SU-DHL-6 (cell line): ENCODE results near the gene ASH1L.

Source experiments
- H2AFZ ChIP-seq: fragments of 200-600 bp; sonication (generic); 2 replicates; pipeline ENCODE4 v1.6.1; 2014; ENCODE audit warnings: low read depth, mild to moderate bottlenecking, moderate library complexity, mixed read lengths, antibody characterized with exemption, low read length; ENCODE audit not compliant: severe bottlenecking
- H3F3A ChIP-seq: fragments of 200-600 bp; shearing (Covaris generic); 2 replicates; pipeline ENCODE4 v1.6.0; 2016; ENCODE audit warnings: antibody characterized with exemption, mild to moderate bottlenecking; ENCODE audit not compliant: insufficient read depth
- H3K27ac ChIP-seq: fragments of 200-600 bp; sonication (generic); 2 replicates; pipeline ENCODE4 v1.5.1; 2016; ENCODE audit warnings: low read depth, mild to moderate bottlenecking, low read length, moderate library complexity, mixed read lengths
- H3K27me3 ChIP-seq: fragments of 200-600 bp; sonication (generic), shearing (Covaris generic); 2 replicates; pipeline ENCODE4 v1.6.0; 2014; ENCODE audit warnings: mild to moderate bottlenecking, low read length
- H3K36me3 ChIP-seq: fragments of 200-600 bp; sonication (generic); 2 replicates; pipeline ENCODE4 v1.6.1; 2014; ENCODE audit warnings: mild to moderate bottlenecking, low read length, mixed read lengths
- H3K4me2 ChIP-seq: fragments of 300-600, 200-600 bp; shearing (Covaris generic), sonication (generic); 2 replicates; pipeline ENCODE4 v1.6.0; 2014; ENCODE audit warnings: low read length, low read depth, mild to moderate bottlenecking; ENCODE audit not compliant: poor library complexity, severe bottlenecking
- H3K4me3 ChIP-seq: fragments of 200-600 bp; sonication (generic); 2 replicates; pipeline ENCODE4 v1.5.1; 2014; ENCODE audit warnings: antibody characterized with exemption, low read length, mild to moderate bottlenecking, mixed read lengths; ENCODE audit not compliant: insufficient read depth, poor library complexity, severe bottlenecking
- H3K79me2 ChIP-seq: fragments of 200-600 bp; sonication (generic); 2 replicates; pipeline ENCODE4 v1.6.1; 2014; ENCODE audit warnings: mild to moderate bottlenecking, low read length, moderate library complexity; ENCODE audit not compliant: insufficient read depth
- H3K9ac ChIP-seq: fragments of 200-600 bp; sonication (generic); 2 replicates; pipeline ENCODE4 v1.7.0; 2014; ENCODE audit warnings: mild to moderate bottlenecking, low read length
- H3K9me2 ChIP-seq: fragments of 200-600 bp; sonication (generic); replicated peaks from 2 replicates; pipeline ENCODE4 v1.6.1; 2014; ENCODE audit warnings: low read length; ENCODE audit not compliant: insufficient read depth
- H3K9me3 ChIP-seq: fragments of 200-600 bp; sonication (generic); 2 replicates; pipeline ENCODE4 v1.6.1; 2014; ENCODE audit warnings: low read length, mixed read lengths; ENCODE audit not compliant: insufficient read depth
- H4K20me1 ChIP-seq: fragments of 200-600 bp; sonication (generic); 2 replicates; pipeline ENCODE4 v1.6.1; 2014; ENCODE audit warnings: low read depth, mild to moderate bottlenecking, antibody characterized with exemption, low read length, moderate library complexity, mixed read lengths
- CTCF ChIP-seq: fragments of 200-600 bp; sonication (generic); IDR thresholded peaks from one replicate; pipeline ENCODE4 v1.5.1; 2017; ENCODE audit warnings: antibody characterized with exemption, mild to moderate bottlenecking, low read length, moderate library complexity; ENCODE audit not compliant: insufficient read depth, poor library complexity, severe bottlenecking
- EZH2phosphoT487 ChIP-seq: fragments of 200-600 bp; sonication (generic), shearing (Covaris generic); conservative IDR thresholded peaks from 2 replicates; pipeline ENCODE4 v1.6.1; 2018; ENCODE audit warnings: mild to moderate bottlenecking, antibody characterized with exemption, low read length, moderate library complexity, mixed read lengths

Gene ASH1L

DNA sequence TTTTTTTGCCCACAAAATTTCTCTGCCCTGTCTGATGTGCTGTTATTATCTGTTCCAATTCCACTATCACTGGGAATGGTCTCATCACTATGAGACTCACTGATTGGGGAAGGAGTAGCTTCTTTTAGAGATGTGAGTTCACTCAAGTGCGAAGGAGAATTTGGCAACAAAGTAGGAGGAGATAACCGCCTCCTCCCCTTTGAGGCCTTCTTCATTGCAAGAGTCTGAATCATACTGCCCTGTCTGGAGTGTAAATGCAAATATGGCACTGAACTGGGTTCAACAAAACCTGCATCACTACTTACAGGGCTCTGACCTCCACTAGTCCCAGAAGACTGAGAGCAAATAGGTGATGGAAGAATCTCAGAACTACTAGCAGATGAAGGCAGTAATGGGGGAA is 83.4 kb downstream of the ASH1L start:
- H3F3A ChIP-seq, result no peaks in the 10 kb centered on the region
- no peaks in the 10 kb centered on the region for H3K9me2 ChIP-seq
- TF ChIP-seq EZH2phosphoT487, result no peak
- TF ChIP-seq CTCF, result no peak
- H3K79me2 ChIP-seq, result peaks cover 40% of the 10 kb centered on the region
- H3K9me3 ChIP-seq, result no peaks in the 10 kb centered on the region
- H3K9ac ChIP-seq, result no peak overlapping the region
- no peak overlapping the region for H3K27ac ChIP-seq
- no peaks in the 10 kb centered on the region for H3K27me3 ChIP-seq
- no peak overlapping the region for H3K4me3 ChIP-seq
- no peak overlapping the region for H2AFZ ChIP-seq
- peaks cover 5% of the 10 kb centered on the region; the same call in 1 of the 2 replicates for H4K20me1 ChIP-seq
- H3K36me3 ChIP-seq, result peaks cover 23% of the 10 kb centered on the region; the same call in 1 of the 2 replicates
- no peak overlapping the region for H3K4me2 ChIP-seq

DNA sequence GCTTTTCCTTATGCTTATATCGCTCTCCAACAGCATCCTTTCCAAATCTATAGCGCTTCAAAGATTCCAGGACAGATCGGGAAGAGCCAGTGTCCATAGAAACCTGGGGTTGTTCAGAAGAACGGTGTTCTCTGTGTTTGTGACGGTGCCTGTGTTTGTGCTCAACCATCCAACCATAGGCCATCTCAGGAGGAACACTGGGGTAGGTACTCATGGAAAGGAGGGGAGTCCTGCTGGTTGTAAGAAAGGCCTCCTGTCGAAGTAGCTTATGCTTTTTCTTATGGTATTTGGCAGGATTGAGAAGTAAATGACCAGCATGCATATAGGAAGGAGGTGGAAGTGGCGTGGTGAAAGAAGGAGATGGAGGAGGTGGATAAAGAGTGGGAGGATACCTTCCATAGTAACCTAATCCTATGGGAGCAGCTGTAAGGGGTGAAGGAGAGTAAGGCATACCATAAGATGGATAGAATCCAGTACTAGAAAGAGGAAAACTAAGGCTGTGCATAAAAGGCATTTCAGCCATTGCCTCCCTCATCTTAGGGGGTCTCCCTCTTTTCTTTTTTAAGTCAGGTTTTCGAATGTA is 84.2 kb downstream of the ASH1L start:
- no peak overlapping the region for H3K4me2 ChIP-seq
- H3F3A ChIP-seq, result no peaks in the 10 kb centered on the region
- TF ChIP-seq CTCF (no peak), EZH2phosphoT487 (no peak)
- no peak overlapping the region for H2AFZ ChIP-seq
- no peak overlapping the region for H3K4me3 ChIP-seq
- H3K9ac ChIP-seq, result no peak overlapping the region
- peaks cover 33% of the 10 kb centered on the region for H3K79me2 ChIP-seq
- H3K36me3 ChIP-seq, result peaks cover 23% of the 10 kb centered on the region; the same call in 1 of the 2 replicates
- H3K9me2 ChIP-seq, result no peaks in the 10 kb centered on the region
- no peaks in the 10 kb centered on the region for H3K27me3 ChIP-seq
- no peak overlapping the region for H3K27ac ChIP-seq
- H3K9me3 ChIP-seq, result no peaks in the 10 kb centered on the region
- peaks cover under 1% of the 10 kb centered on the region; the same call in 1 of the 2 replicates for H4K20me1 ChIP-seq

- Histone ChIP-seq H3K4me2 (no peak overlapping the region), H3K79me2 (peaks cover 40% of the 10 kb centered on the region), H3K36me3 (peaks cover 23% of the 10 kb centered on the region), H2AFZ (no peak overlapping the region), H3K9me2 (no peaks in the 10 kb centered on the region), H3K9me3 (no peaks in the 10 kb centered on the region), H4K20me1 (no peaks in the 10 kb centered on the region; the same call in 1 of the 2 replicates), H3K9ac (no peak overlapping the region), H3F3A (no peaks in the 10 kb centered on the region), H3K4me3 (no peak overlapping the region), H3K27ac (no peak overlapping the region), H3K27me3 (no peaks in the 10 kb centered on the region)
- TF ChIP-seq CTCF (no peak), EZH2phosphoT487 (no peak)
Observed at GRCh38 chr1:155474146-155474545, 88.5 kb downstream of the ASH1L start.
